Chondrocyte (in vitro differentiated cells): ENCODE measurements around the gene MYO7A. TPM values are rescaled to one million over a fixed set of nuclear protein-coding genes. Genes with fewer than 3 reads are reported as not detected.

Source experiments
- DNase-seq: peaks from one replicate; pipeline ENCODE4 v3.0.0; 2021; ENCODE audit warnings: mixed read lengths, low spot score
- H3K27ac Mint-ChIP-seq: one replicate; pipeline ENCODE4 v1.8.0; 2021; ENCODE audit warnings: mild to moderate bottlenecking, moderate library complexity, mixed read lengths; ENCODE audit not compliant: unreplicated experiment
- H3K27me3 Mint-ChIP-seq: 2 replicates; pipeline ENCODE4 v1.8.0; 2021; ENCODE audit warnings: low read depth, mixed read lengths
- H3K36me3 Mint-ChIP-seq: 2 replicates; pipeline ENCODE4 v1.8.0; 2021; ENCODE audit warnings: low read depth, mixed read lengths
- H3K4me1 Mint-ChIP-seq: 2 replicates; pipeline ENCODE4 v1.8.0; 2021; ENCODE audit warnings: low read depth, mild to moderate bottlenecking, mixed read lengths
- H3K4me3 Mint-ChIP-seq: one replicate; pipeline ENCODE4 v1.8.0; 2021; ENCODE audit warnings: mild to moderate bottlenecking, moderate library complexity, mixed read lengths; ENCODE audit not compliant: unreplicated experiment
- H3K9me3 Mint-ChIP-seq: 2 replicates; pipeline ENCODE4 v1.8.0; 2021; ENCODE audit warnings: low read depth, mixed read lengths
- CTCF ChIP-seq: fragments of 200-600 bp; sonication (generic); IDR thresholded peaks from 2 replicates; pipeline ENCODE4 v1.5.0; 2021; ENCODE audit warnings: antibody characterized with exemption, mild to moderate bottlenecking, moderate library complexity
- total RNA-seq: library from RNA; stranded (reverse); gene quantifications from 3 replicates; pipeline ENCODE4 v1.2.1, GENCODE V29; 2021

The MYO7A gene
- total RNA-seq, 1 donor from 2014 or later, result not detected

GRCh38 chr11:77122576-77123212 lies 5.4 kb upstream of the MYO7A start:
- no peak for DNase-seq
- H3K36me3 Mint-ChIP-seq, result peaks cover 13% of the 10 kb centered on the region
- no peak overlapping the region for H3K4me3 Mint-ChIP-seq
- peaks cover 4% of the 10 kb centered on the region for H3K4me1 Mint-ChIP-seq
- no peak for TF ChIP-seq CTCF
- H3K9me3 Mint-ChIP-seq, result no peaks in the 10 kb centered on the region
- no peaks in the 10 kb centered on the region for H3K27me3 Mint-ChIP-seq
- H3K27ac Mint-ChIP-seq, result no peak overlapping the region

- Mint-ChIP-seq H3K4me3 (no peak overlapping the region), H3K9me3 (no peaks in the 10 kb centered on the region), H3K4me1 (peaks cover 10% of the 10 kb centered on the region), H3K36me3 (peaks cover 13% of the 10 kb centered on the region), H3K27ac (no peak overlapping the region), H3K27me3 (peaks cover 2% of the 10 kb centered on the region)
- no peak for DNase-seq
- no peak for TF ChIP-seq CTCF
These were observed 4.5 kb upstream of the MYO7A start for GRCh38 chr11:77123591-77123990.

- H3K36me3 Mint-ChIP-seq, result peaks cover 13% of the 10 kb centered on the region
- H3K4me1 Mint-ChIP-seq, result peaks cover 10% of the 10 kb centered on the region
- H3K9me3 Mint-ChIP-seq, result no peaks in the 10 kb centered on the region
- DNase-seq, result no peak
- no peak overlapping the region for H3K27ac Mint-ChIP-seq
- H3K27me3 Mint-ChIP-seq, result peaks cover 4% of the 10 kb centered on the region
- no peak overlapping the region for H3K4me3 Mint-ChIP-seq
- no peak for TF ChIP-seq CTCF
These were observed 4.0 kb upstream of the MYO7A start for GRCh38 chr11:77124041-77124440.

GRCh38 chr11:77124488-77124887 lies 3.6 kb upstream of the MYO7A start:
- Mint-ChIP-seq H3K4me3 (no peak overlapping the region), H3K36me3 (peaks cover 13% of the 10 kb centered on the region), H3K9me3 (no peaks in the 10 kb centered on the region), H3K27ac (no peak overlapping the region), H3K4me1 (peaks cover 10% of the 10 kb centered on the region), H3K27me3 (peaks cover 4% of the 10 kb centered on the region)
- DNase-seq, result no peak
- no peak for TF ChIP-seq CTCF

GRCh38 chr11:77125191-77125590 lies 2.9 kb upstream of the MYO7A start:
- H3K4me1 Mint-ChIP-seq, result peaks cover 10% of the 10 kb centered on the region
- no peak for DNase-seq
- peaks cover 13% of the 10 kb centered on the region for H3K36me3 Mint-ChIP-seq
- H3K4me3 Mint-ChIP-seq, result no peak overlapping the region
- H3K27me3 Mint-ChIP-seq, result peaks cover 4% of the 10 kb centered on the region
- no peaks in the 10 kb centered on the region for H3K9me3 Mint-ChIP-seq
- TF ChIP-seq CTCF, result no peak
- H3K27ac Mint-ChIP-seq, result no peak overlapping the region
